HEK293 (cell line): ENCODE data around the gene SOCS6.

Experiments used
- CTCF ChIP-seq: fragments of 450-650 bp; formaldehyde crosslinking; IDR thresholded peaks from 2 replicates; pipeline ENCODE4 v1.5.1; 2016; ENCODE audit warnings: missing biosample characterization, missing genetic modification characterization
- MZF1 ChIP-seq: fragments of 450-650 bp; formaldehyde crosslinking; IDR thresholded peaks from 2 replicates; pipeline ENCODE4 v1.5.1; 2017; ENCODE audit warnings: missing biosample characterization, missing genetic modification characterization, borderline replicate concordance
- PATZ1 ChIP-seq: fragments of 450-650 bp; formaldehyde crosslinking; IDR thresholded peaks from 2 replicates; pipeline ENCODE4 v1.5.1; 2016; ENCODE audit warnings: missing biosample characterization, missing genetic modification characterization
- PRDM1 ChIP-seq: fragments of 450-650 bp; formaldehyde crosslinking; IDR thresholded peaks from 2 replicates; pipeline ENCODE4; 2016; ENCODE audit warnings: missing biosample characterization, missing genetic modification characterization
- SP2 ChIP-seq: fragments of 450-650 bp; formaldehyde crosslinking; IDR thresholded peaks from 2 replicates; pipeline ENCODE4 v1.5.1; 2016; ENCODE audit warnings: missing biosample characterization, missing genetic modification characterization
- ZBTB20 ChIP-seq: fragments of 450-650 bp; formaldehyde crosslinking; IDR thresholded peaks from 2 replicates; pipeline ENCODE4 v1.5.1; 2016; ENCODE audit warnings: missing biosample characterization, missing genetic modification characterization
- ZNF155 ChIP-seq: fragments of 450-650 bp; formaldehyde crosslinking; IDR thresholded peaks from 2 replicates; pipeline ENCODE4 v1.5.1; 2016; ENCODE audit warnings: missing biosample characterization, missing genetic modification characterization
- ZNF19 ChIP-seq: fragments of 450-650 bp; formaldehyde crosslinking; IDR thresholded peaks from 2 replicates; pipeline ENCODE4; 2016; ENCODE audit warnings: missing biosample characterization, missing genetic modification characterization, low read depth
- ZNF274 ChIP-seq, 2 experiments: fragments of 200-500 bp in 1 of 2; fragments of 450-650 bp in 1 of 2; sonication (Bioruptor generic) in 1 of 2; formaldehyde crosslinking in 1 of 2; IDR thresholded peaks; 2 replicates each; pipeline versions ENCODE4 v1.5.1 to v1.6.1; 2014 to 2016; ENCODE audit warnings: borderline replicate concordance in 1 of 2, inconsistent platforms in 1 of 2, low read length in 1 of 2, missing biosample characterization in 1 of 2, missing genetic modification characterization in 1 of 2
- ZNF335 ChIP-seq: fragments of 450-650 bp; formaldehyde crosslinking; conservative IDR thresholded peaks from 2 replicates; pipeline ENCODE4 v1.5.1; 2016; ENCODE audit warnings: missing biosample characterization, missing genetic modification characterization
- ZNF621 ChIP-seq: fragments of 450-650 bp; formaldehyde crosslinking; IDR thresholded peaks from 2 replicates; pipeline ENCODE4 v1.5.1; 2017; ENCODE audit warnings: missing biosample characterization, missing genetic modification characterization
- ZNF777 ChIP-seq: fragments of 450-650 bp; formaldehyde crosslinking; IDR thresholded peaks from 2 replicates; pipeline ENCODE4 v1.5.1; 2017; ENCODE audit warnings: missing biosample characterization, missing genetic modification characterization, borderline replicate concordance
- ZSCAN16 ChIP-seq: fragments of 450-650 bp; formaldehyde crosslinking; IDR thresholded peaks from 2 replicates; pipeline ENCODE4 v1.5.1; 2016; ENCODE audit warnings: missing biosample characterization, missing genetic modification characterization

- TF ChIP-seq CTCF (tag by site-specific recombination) = no peak
- TF ChIP-seq ZNF621 (tag by site-specific recombination) = no peak
- no peak for TF ChIP-seq ZSCAN16 (tag by site-specific recombination)
- TF ChIP-seq ZNF274 (IDR thresholded peaks at IDR 0.05; ENCODE audit: low read length) = no peak
- TF ChIP-seq ZNF274 (tag by site-specific recombination; IDR thresholded peaks at IDR 0.05; ENCODE audit: borderline replicate concordance) = no peak
- no peak for TF ChIP-seq ZNF19 (tag by site-specific recombination)
- TF ChIP-seq ZNF777 = no peak
- no peak for TF ChIP-seq ZNF335 (tag by site-specific recombination)
- no peak for TF ChIP-seq SP2 (tag by site-specific recombination)
- TF ChIP-seq PRDM1 (tag by site-specific recombination) = no peak
- TF ChIP-seq MZF1 = no peak
- TF ChIP-seq ZBTB20 (tag by site-specific recombination) = no peak
- no peak for TF ChIP-seq ZNF155 (tag by site-specific recombination)
- TF ChIP-seq PATZ1 = no peak
Observed at GRCh38 chr18:70292628-70293027, 3.8 kb downstream of the SOCS6 start.
